GM12891 (cell line): ENCODE measurements around the gene SELENOF.
"Not testable (repeated sequence)": the region's sequence is repeated elsewhere in the genome, so short reads cannot be mapped to it uniquely, and the experiment has no call there.

Experiments used
- DNase-seq: peaks from one replicate; pipeline ENCODE4 v3.0.0; 2011; ENCODE audit warnings: low spot score; ENCODE audit not compliant: insufficient read length
- FAIRE-seq: peaks from 2 replicates; lab custom pipeline; 2011; peaks lifted over from hg19 to GRCh38; lab: Jason Lieb, UNC
- PAX5 ChIP-seq: IDR thresholded peaks from 2 replicates; pipeline ENCODE4 v1.6.1; 2011; ENCODE audit warnings: low read length, moderate library complexity, mild to moderate bottlenecking; ENCODE audit not compliant: insufficient read depth, severe bottlenecking
- POLR2A ChIP-seq: IDR thresholded peaks from 2 replicates; pipeline ENCODE4 v1.6.1; 2011; ENCODE audit warnings: low read depth, low read length, control low read depth
- POLR2AphosphoS5 ChIP-seq: IDR thresholded peaks from 2 replicates; pipeline ENCODE4 v1.6.1; 2011; ENCODE audit warnings: low read depth, low read length, control low read depth
- POU2F2 ChIP-seq: IDR thresholded peaks from 2 replicates; pipeline ENCODE4 v1.6.1; 2011; ENCODE audit warnings: low read depth, mild to moderate bottlenecking, control low read depth, low read length, moderate library complexity
- SPI1 ChIP-seq: IDR thresholded peaks from 2 replicates; pipeline ENCODE4 v1.6.1; 2011; ENCODE audit warnings: low read depth, low read length, control low read depth
- TAF1 ChIP-seq: IDR thresholded peaks from 2 replicates; pipeline ENCODE4 v1.6.1; 2011; ENCODE audit warnings: low read depth, low read length, control low read depth

SELENOF gene

GRCh38 chr1:86887479-86888162 is 26.3 kb downstream of the SELENOF start:
- DNase-seq (no peak), FAIRE-seq (no peak)
- TF ChIP-seq TAF1 = no peak
- TF ChIP-seq SPI1 = peak; percentile 75
- no peak for TF ChIP-seq POU2F2
- no peak for TF ChIP-seq PAX5
- no peak for TF ChIP-seq POLR2A
- TF ChIP-seq POLR2AphosphoS5 = no peak

- FAIRE-seq (no peak), DNase-seq (no peak)
- no peak for TF ChIP-seq TAF1
- TF ChIP-seq SPI1 = no peak
- no peak for TF ChIP-seq POLR2A
- no peak for TF ChIP-seq POU2F2
- no peak for TF ChIP-seq POLR2AphosphoS5
- no peak for TF ChIP-seq PAX5
These were observed 38.2 kb downstream of the SELENOF start for GRCh38 chr1:86875722-86876121.

GRCh38 chr1:86872086-86872485 is 41.8 kb downstream of the SELENOF start:
- no peak for TF ChIP-seq SPI1
- TF ChIP-seq POLR2A = no peak
- no peak for TF ChIP-seq POLR2AphosphoS5
- TF ChIP-seq TAF1 = no peak
- TF ChIP-seq PAX5 = no peak
- TF ChIP-seq POU2F2 = no peak
- DNase-seq (no peak), FAIRE-seq (no peak)

GRCh38 chr1:86871001-86871400 is 42.9 kb downstream of the SELENOF start:
- no peak for FAIRE-seq
- no peak for TF ChIP-seq SPI1
- TF ChIP-seq TAF1 = no peak
- no peak for TF ChIP-seq PAX5
- TF ChIP-seq POLR2AphosphoS5 = no peak
- no peak for TF ChIP-seq POLR2A
- no peak for TF ChIP-seq POU2F2
- DNase-seq = no peak

- DNase-seq (no peak), FAIRE-seq (no peak)
- TF ChIP-seq SPI1 (no peak), POU2F2 (no peak)
These were observed 45.4 kb downstream of the SELENOF start for GRCh38 chr1:86868477-86868876.

GRCh38 chr1:86867278-86867677 is 46.6 kb downstream of the SELENOF start:
- DNase-seq, FAIRE-seq: not testable (repeated sequence)

GRCh38 chr1:86866665-86867064 is 47.3 kb downstream of the SELENOF start:
- FAIRE-seq (no peak), DNase-seq (no peak)
- TF ChIP-seq POLR2AphosphoS5 (no peak), SPI1 (no peak), PAX5 (no peak), POU2F2 (no peak)

- DNase-seq (no peak), FAIRE-seq (peak; percentile 69)
- TF ChIP-seq POLR2AphosphoS5 (no peak), PAX5 (no peak), POLR2A (no peak), SPI1 (no peak), POU2F2 (no peak), TAF1 (no peak)
These were observed 47.8 kb downstream of the SELENOF start for GRCh38 chr1:86865973-86866637.

GRCh38 chr1:86862920-86863319 is 51.0 kb downstream of the SELENOF start:
- FAIRE-seq (no peak), DNase-seq (no peak)
- TF ChIP-seq TAF1 (no peak), POLR2AphosphoS5 (no peak), POU2F2 (no peak), SPI1 (no peak), PAX5 (no peak), POLR2A (no peak)

GRCh38 chr1:86861424-86861823 is 52.5 kb downstream of the SELENOF start:
- no peak for TF ChIP-seq SPI1
- no peak for TF ChIP-seq POU2F2
- TF ChIP-seq POLR2AphosphoS5 = no peak
- no peak for TF ChIP-seq POLR2A
- no peak for TF ChIP-seq PAX5
- no peak for TF ChIP-seq TAF1
- FAIRE-seq (no peak), DNase-seq (no peak)

GRCh38 chr1:86860424-86860823 is 53.5 kb downstream of the SELENOF start:
- no peak for FAIRE-seq
- no peak for TF ChIP-seq POLR2AphosphoS5
- no peak for TF ChIP-seq PAX5

More at GRCh38 chr1:86860424-86860823, 53.5 kb downstream of the SELENOF start:
- DNase-seq = no peak
